OCI-LY7 (cell line): ENCODE data around the gene PHB1. TPM values are rescaled to one million over a fixed set of nuclear protein-coding genes. Genes with fewer than 3 reads are reported as not detected.

Source experiments
- BruUV-seq: library from RNA; stranded (reverse); fragments of 400-500 nt; replicated peaks from 2 replicates; lab custom pipeline; 2021; lab: Mats Ljungman, UMichigan
- CTCF ChIA-PET: fragments of 300-600 bp; sonication (Branson Sonifier 250); formaldehyde crosslinking; loops from one replicate; lab custom pipeline; 2022; ENCODE audit warnings: antibody characterized with exemption; ENCODE audit not compliant: unreplicated experiment; lab: Charles Lee
- POLR2A ChIA-PET: fragments of 300-600 bp; sonication (Branson Sonifier 250); formaldehyde crosslinking; loops from one replicate; lab custom pipeline; 2022; ENCODE audit warnings: antibody characterized with exemption; lab: Charles Lee
- DNase-seq: peaks from one replicate; pipeline ENCODE4 v3.0.0-alpha.2; 2015; ENCODE audit warnings: low spot score
- H2AFZ ChIP-seq: fragments of 200-600 bp; sonication (generic), shearing (Covaris generic); 2 replicates; pipeline ENCODE4 v1.6.1; 2014; ENCODE audit warnings: mild to moderate bottlenecking, antibody characterized with exemption, low read length, moderate library complexity
- H3K27ac ChIP-seq: fragments of 200-600 bp; sonication (generic); 2 replicates; pipeline ENCODE4 v1.5.1; 2014; ENCODE audit warnings: mixed run types, low read depth, mild to moderate bottlenecking, moderate library complexity, low read length, inconsistent platforms; ENCODE audit not compliant: poor library complexity, severe bottlenecking
- H3K36me3 ChIP-seq: fragments of 200-600 bp; sonication (generic); 2 replicates; pipeline ENCODE4 v1.6.1; 2014; ENCODE audit warnings: mild to moderate bottlenecking, antibody characterized with exemption, low read length, moderate library complexity, mixed read lengths; ENCODE audit not compliant: insufficient read depth
- H3K4me1 ChIP-seq: fragments of 200-600 bp; sonication (generic); 2 replicates; pipeline ENCODE4 v1.5.1; 2014; ENCODE audit warnings: mild to moderate bottlenecking, low read length; ENCODE audit not compliant: insufficient read depth, poor library complexity, severe bottlenecking
- H3K4me2 ChIP-seq: fragments of 200-600 bp; sonication (generic); 2 replicates; pipeline ENCODE4 v1.6.1; 2014; ENCODE audit warnings: mild to moderate bottlenecking, low read length
- H3K4me3 ChIP-seq: fragments of 200-600 bp; sonication (generic); 2 replicates; pipeline ENCODE4 v1.5.1; 2014; ENCODE audit warnings: mild to moderate bottlenecking, low read depth, low read length; ENCODE audit not compliant: poor library complexity, severe bottlenecking
- H3K79me2 ChIP-seq: fragments of 200-600 bp; sonication (generic); 2 replicates; pipeline ENCODE4 v1.6.1; 2016; ENCODE audit warnings: low read depth, mild to moderate bottlenecking, low read length, moderate library complexity, mixed read lengths; ENCODE audit not compliant: insufficient read depth
- H3K9me2 ChIP-seq: fragments of 200-600 bp; sonication (generic); 2 replicates; pipeline ENCODE4 v1.6.1; 2016; ENCODE audit warnings: mild to moderate bottlenecking, low read length, mixed read lengths; ENCODE audit not compliant: insufficient read depth
- H3K9me3 ChIP-seq: fragments of 200-600 bp; sonication (generic); 2 replicates; pipeline ENCODE4 v1.6.1; 2014; ENCODE audit warnings: mild to moderate bottlenecking, mixed run types, low read length, mixed read lengths
- H4K20me1 ChIP-seq: fragments of 200-600 bp; sonication (generic); 2 replicates; pipeline ENCODE4 v1.6.1; 2014; ENCODE audit warnings: mild to moderate bottlenecking, antibody characterized with exemption, low read length, moderate library complexity, mixed read lengths; ENCODE audit not compliant: insufficient read depth
- CTCF ChIP-seq: fragments of 200-600 bp; sonication (generic); conservative IDR thresholded peaks from 2 replicates; pipeline ENCODE4 v1.5.1; 2014; ENCODE audit warnings: mild to moderate bottlenecking, antibody characterized with exemption, low read length, moderate library complexity, mixed read lengths
- EZH2phosphoT487 ChIP-seq: fragments of 200-600 bp; sonication (generic); IDR thresholded peaks from 2 replicates; pipeline ENCODE4 v1.6.1; 2018; ENCODE audit warnings: low read depth, borderline replicate concordance, mild to moderate bottlenecking, mixed run types, antibody characterized with exemption, low read length, moderate library complexity, mixed read lengths
- intact Hi-C: fragments of 100-400 bp; cut with micrococcal nuclease; formaldehyde crosslinking; loops from one replicate; pipeline ENCODE4 v1.10.0; 2022; ENCODE audit not compliant: unreplicated experiment
- total RNA-seq, 2 experiments: library from RNA; depleted of rRNA in 1 of 2; stranded (reverse); fragments of >200 nt in 1 of 2; shearing (Covaris generic) in 1 of 2; gene quantifications; 2 replicates each; pipeline ENCODE4 v1.2.3, GENCODE V29; 2014 to 2022

PHB1 gene
- total RNA-seq, 2 experiments from 2014 or later = 137 to 217 TPM

- intact Hi-C loops = no loop called here
- TF ChIP-seq EZH2phosphoT487 = no peak
- no peak for TF ChIP-seq CTCF
- Histone ChIP-seq H3K9me2 (no peaks in the 10 kb centered on the region), H2AFZ (no peak overlapping the region), H3K27ac (no peak overlapping the region), H3K4me2 (no peak overlapping the region), H3K79me2 (no peaks in the 10 kb centered on the region), H3K36me3 (no peaks in the 10 kb centered on the region), H3K4me1 (peaks cover 10% of the 10 kb centered on the region), H3K9me3 (no peaks in the 10 kb centered on the region), H4K20me1 (no peaks in the 10 kb centered on the region), H3K4me3 (no peak overlapping the region)
- POLR2A ChIA-PET = no interaction called here
- no TSS peak for BruUV-seq
- CTCF ChIA-PET = no interaction called here
- DNase-seq = no peak
Observed at GRCh38 chr17:49383060-49383459, 31.6 kb downstream of the PHB1 start.

GRCh38 chr17:49382556-49382955 is 32.1 kb downstream of the PHB1 start:
- ChIA-PET POLR2A (no interaction called here), CTCF (no interaction called here)
- intact Hi-C loops = no loop called here
- no peaks in the 10 kb centered on the region for H3K36me3 ChIP-seq
- H3K9me2 ChIP-seq = no peaks in the 10 kb centered on the region
- no peak overlapping the region for H2AFZ ChIP-seq
- no peak overlapping the region for H3K4me3 ChIP-seq
- no peaks in the 10 kb centered on the region for H3K79me2 ChIP-seq
- no peaks in the 10 kb centered on the region for H3K9me3 ChIP-seq
- TF ChIP-seq CTCF (no peak), EZH2phosphoT487 (no peak)
- H3K4me1 ChIP-seq = peaks cover 5% of the 10 kb centered on the region
- no peaks in the 10 kb centered on the region for H4K20me1 ChIP-seq
- no TSS peak for BruUV-seq
- H3K27ac ChIP-seq = no peak overlapping the region
- H3K4me2 ChIP-seq = no peak overlapping the region
- DNase-seq = no peak

GRCh38 chr17:49381793-49382192 is 32.9 kb downstream of the PHB1 start:
- Histone ChIP-seq H3K27ac (no peak overlapping the region), H2AFZ (no peak overlapping the region), H3K4me1 (no peaks in the 10 kb centered on the region), H3K4me3 (no peak overlapping the region), H4K20me1 (no peaks in the 10 kb centered on the region), H3K36me3 (no peaks in the 10 kb centered on the region), H3K79me2 (no peaks in the 10 kb centered on the region), H3K4me2 (no peak overlapping the region), H3K9me3 (no peaks in the 10 kb centered on the region), H3K9me2 (no peaks in the 10 kb centered on the region)
- TF ChIP-seq EZH2phosphoT487 (no peak), CTCF (no peak)
- no TSS peak for BruUV-seq
- ChIA-PET POLR2A (interaction anchor here (1.1 to 1.7 kb wide), 2 partner anchors 9 to 11 kb away, joined by 3 to 5 read pairs; no protein-coding TSS in a partner anchor), CTCF (no interaction called here)
- DNase-seq = no peak
- intact Hi-C loops = no loop called here
